ENCODE data around the gene IRF2BPL. TPM values are rescaled to one million over a fixed set of nuclear protein-coding genes. Genes with fewer than 3 reads are reported as not detected.
A peak's percentile ranks its signal among the peaks of the same experiment; 100 is the strongest.

The IRF2BPL gene
- total RNA-seq, 1 experiment from 2014 or later: 83.3 TPM

GRCh38 chr14:77058117-77058516, 29.6 kb upstream of the IRF2BPL start:
- no peak for DNase-seq (ENCODE audit: low read depth, low spot score)
- Histone ChIP-seq H3K36me3 (ENCODE audit: control insufficient read depth, insufficient read depth, low read length) (no peaks in the 10 kb centered on the region), H3K4me1 (ENCODE audit: control insufficient read depth, insufficient read depth, low read length) (peaks cover 8% of the 10 kb centered on the region), H3K4me3 (ENCODE audit: low read depth in 2 of 2, low read length in 2 of 2) (no peak overlapping the region), H3K27ac (ENCODE audit: low read length) (peak overlapping the region; percentile 79; the same call in 1 of the 2 replicates), H3K9me3 (ENCODE audit: control insufficient read depth, insufficient read depth, low read depth, low read length) (no peaks in the 10 kb centered on the region; the same call in 1 of the 2 replicates), H3K27me3 (ENCODE audit: control insufficient read depth, insufficient read depth, low read length) (no peaks in the 10 kb centered on the region)
- CTCF ChIA-PET: no interaction called here
- no TSS peak for BruUV-seq (replicated peaks)
- intact Hi-C loops (cut with micrococcal nuclease; ENCODE audit: unreplicated experiment) (no loop called here), in situ Hi-C loops (cut with HindIII; ENCODE audit: low pct_unique_long_range_greater_than_20kb, low sequenced_read_pairs) (no loop called here)
- ATAC-seq: no peak
- no peak for TF ChIP-seq POLR2AphosphoS5 (IDR thresholded peaks at IDR 0.05; ENCODE audit: low read depth, low read length)
- no peak for TF ChIP-seq REST (IDR thresholded peaks at IDR 0.05; ENCODE audit: insufficient read depth in 1 of 2, low read depth in 2 of 2, low read length in 1 of 2)
- no peak for TF ChIP-seq SIN3A (IDR thresholded peaks at IDR 0.05; ENCODE audit: borderline replicate concordance, insufficient read depth, low read depth, low read length)
- TF ChIP-seq TCF7L2 (IDR thresholded peaks at IDR 0.05; ENCODE audit: low read depth, low read length): no peak
- TF ChIP-seq, protein P1, sequence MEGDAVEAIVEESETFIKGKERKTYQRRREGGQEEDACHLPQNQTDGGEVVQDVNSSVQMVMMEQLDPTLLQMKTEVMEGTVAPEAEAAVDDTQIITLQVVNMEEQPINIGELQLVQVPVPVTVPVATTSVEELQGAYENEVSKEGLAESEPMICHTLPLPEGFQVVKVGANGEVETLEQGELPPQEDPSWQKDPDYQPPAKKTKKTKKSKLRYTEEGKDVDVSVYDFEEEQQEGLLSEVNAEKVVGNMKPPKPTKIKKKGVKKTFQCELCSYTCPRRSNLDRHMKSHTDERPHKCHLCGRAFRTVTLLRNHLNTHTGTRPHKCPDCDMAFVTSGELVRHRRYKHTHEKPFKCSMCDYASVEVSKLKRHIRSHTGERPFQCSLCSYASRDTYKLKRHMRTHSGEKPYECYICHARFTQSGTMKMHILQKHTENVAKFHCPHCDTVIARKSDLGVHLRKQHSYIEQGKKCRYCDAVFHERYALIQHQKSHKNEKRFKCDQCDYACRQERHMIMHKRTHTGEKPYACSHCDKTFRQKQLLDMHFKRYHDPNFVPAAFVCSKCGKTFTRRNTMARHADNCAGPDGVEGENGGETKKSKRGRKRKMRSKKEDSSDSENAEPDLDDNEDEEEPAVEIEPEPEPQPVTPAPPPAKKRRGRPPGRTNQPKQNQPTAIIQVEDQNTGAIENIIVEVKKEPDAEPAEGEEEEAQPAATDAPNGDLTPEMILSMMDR (IDR thresholded peaks at IDR 0.05): no peak
- POLR2A ChIA-PET: no interaction called here

DNA sequence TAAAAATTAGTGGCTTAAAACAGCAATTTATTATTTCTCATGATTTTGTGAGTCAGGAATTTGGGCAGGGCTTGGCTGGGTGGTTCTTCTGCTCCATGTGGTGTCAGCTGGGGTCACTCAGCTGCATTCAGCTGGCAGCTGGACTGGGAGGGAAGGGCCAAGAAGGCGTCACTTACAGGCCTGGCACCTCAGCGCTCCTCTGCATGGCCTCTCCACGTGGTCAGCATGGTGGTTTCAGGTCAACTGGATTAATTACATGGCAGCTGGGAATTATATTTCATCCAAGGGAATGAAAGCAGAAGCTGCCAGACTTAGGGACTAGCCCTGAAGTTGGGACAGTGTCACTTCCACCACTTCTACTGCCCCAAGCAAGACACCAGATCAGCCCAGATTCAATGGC, 27.5 kb upstream of the IRF2BPL start:
- Histone ChIP-seq H3K36me3 (ENCODE audit: control insufficient read depth, insufficient read depth, low read length) (no peaks in the 10 kb centered on the region), H3K27ac (ENCODE audit: low read length) (no peak overlapping the region; the same call in 1 of the 2 replicates), H3K4me3 (ENCODE audit: low read depth in 2 of 2, low read length in 2 of 2) (no peak overlapping the region), H3K4me1 (ENCODE audit: control insufficient read depth, insufficient read depth, low read length) (peaks cover 17% of the 10 kb centered on the region), H3K27me3 (ENCODE audit: control insufficient read depth, insufficient read depth, low read length) (no peaks in the 10 kb centered on the region), H3K9me3 (ENCODE audit: control insufficient read depth, insufficient read depth, low read depth, low read length) (no peaks in the 10 kb centered on the region; the same call in 1 of the 2 replicates)
- intact Hi-C loops (cut with micrococcal nuclease; ENCODE audit: unreplicated experiment) (no loop called here), in situ Hi-C loops (cut with HindIII; ENCODE audit: low pct_unique_long_range_greater_than_20kb, low sequenced_read_pairs) (no loop called here)
- DNase-seq (ENCODE audit: low read depth, low spot score): no peak
- BruUV-seq (replicated peaks): no TSS peak
- no peak for ATAC-seq
- ChIA-PET POLR2A (interaction anchor here (0.6 kb wide), 2 partner anchors 10 to 339 kb away, joined by 3 to 7 read pairs; no protein-coding TSS in a partner anchor), CTCF (no interaction called here)
- TF ChIP-seq POLR2AphosphoS5 (IDR thresholded peaks at IDR 0.05; ENCODE audit: low read depth, low read length) (no peak), SIN3A (IDR thresholded peaks at IDR 0.05; ENCODE audit: borderline replicate concordance, insufficient read depth, low read depth, low read length) (no peak), TCF7L2 (IDR thresholded peaks at IDR 0.05; ENCODE audit: low read depth, low read length) (no peak), REST (IDR thresholded peaks at IDR 0.05; ENCODE audit: insufficient read depth in 1 of 2, low read depth in 2 of 2, low read length in 1 of 2) (no peak)
- TF ChIP-seq, protein P1 (IDR thresholded peaks at IDR 0.05): no peak

Measured in Panc1 (cell line).